Muscle layer of colon (tissue), 2 donors: ENCODE data around the gene EDRF1.

ENCODE experiments used
- H3K27ac ChIP-seq: one replicate; pipeline ENCODE4 v1.7.0; 2013; ENCODE audit warnings: low read depth, mild to moderate bottlenecking, low read length, moderate library complexity
- H3K27me3 ChIP-seq, 2 donors: one replicate each; pipeline ENCODE4 v1.7.0; 2013; ENCODE audit warnings: low read length in 2 of 2, mild to moderate bottlenecking in 2 of 2; ENCODE audit not compliant: insufficient read depth in 2 of 2, control insufficient read depth in 1 of 2
- H3K36me3 ChIP-seq: one replicate; pipeline ENCODE4 v1.7.0; 2013; ENCODE audit warnings: mild to moderate bottlenecking, low read length; ENCODE audit not compliant: insufficient read depth
- H3K4me1 ChIP-seq: one replicate; pipeline ENCODE4 v1.7.0; 2013; ENCODE audit warnings: mild to moderate bottlenecking, low read length; ENCODE audit not compliant: insufficient read depth
- H3K4me3 ChIP-seq, 2 donors: one replicate each; pipeline ENCODE4 v1.7.0; 2013; ENCODE audit warnings: low read length in 2 of 2, low read depth in 1 of 2, mild to moderate bottlenecking in 1 of 2, moderate library complexity in 1 of 2
- H3K9ac ChIP-seq: one replicate; pipeline ENCODE4 v1.7.0; 2013; ENCODE audit warnings: low read length
- H3K9me3 ChIP-seq: one replicate; pipeline ENCODE4 v1.7.0; 2013; ENCODE audit warnings: mild to moderate bottlenecking, low read length
- donor health status: abdominal sarcoma.
- donor health status: Adenocarcinoma of cecum.

Gene EDRF1

GRCh38 chr10:125779403-125780327, 60.2 kb downstream of the EDRF1 start:
- Histone ChIP-seq H3K4me1 (no peaks in the 10 kb centered on the region), H3K4me3 (no peak overlapping the region), H3K36me3 (no peaks in the 10 kb centered on the region), H3K27ac (no peak overlapping the region), H3K9ac (no peak overlapping the region), H3K9me3 (no peaks in the 10 kb centered on the region), H3K27me3 (no peaks in the 10 kb centered on the region)

GRCh38 chr10:125781374-125781773, 61.9 kb downstream of the EDRF1 start:
- Histone ChIP-seq H3K36me3 (no peaks in the 10 kb centered on the region), H3K27ac (no peak overlapping the region), H3K9ac (no peak overlapping the region), H3K27me3 (no peaks in the 10 kb centered on the region), H3K4me3 (no peak overlapping the region), H3K9me3 (no peaks in the 10 kb centered on the region), H3K4me1 (no peaks in the 10 kb centered on the region)

GRCh38 chr10:125782054-125782453, 62.5 kb downstream of the EDRF1 start:
- Histone ChIP-seq H3K9ac (no peak overlapping the region), H3K27ac (no peak overlapping the region), H3K9me3 (no peaks in the 10 kb centered on the region), H3K4me1 (no peaks in the 10 kb centered on the region), H3K4me3 (no peak overlapping the region), H3K36me3 (no peaks in the 10 kb centered on the region), H3K27me3 (no peaks in the 10 kb centered on the region)

GRCh38 chr10:125782616-125783015, 63.1 kb downstream of the EDRF1 start:
- Histone ChIP-seq H3K27ac (no peak overlapping the region), H3K36me3 (no peaks in the 10 kb centered on the region), H3K4me3 (no peak overlapping the region)

GRCh38 chr10:125783408-125783807, 63.9 kb downstream of the EDRF1 start:
- H3K27me3 ChIP-seq: no peaks in the 10 kb centered on the region
- no peak overlapping the region for H3K4me3 ChIP-seq
- H3K4me1 ChIP-seq: no peaks in the 10 kb centered on the region
- H3K36me3 ChIP-seq: peaks cover 5% of the 10 kb centered on the region
- H3K9ac ChIP-seq: no peak overlapping the region
- H3K27ac ChIP-seq: no peak overlapping the region
- no peaks in the 10 kb centered on the region for H3K9me3 ChIP-seq

More at GRCh38 chr10:125782616-125783015, 63.1 kb downstream of the EDRF1 start:
- no peaks in the 10 kb centered on the region for H3K9me3 ChIP-seq
- no peaks in the 10 kb centered on the region for H3K27me3 ChIP-seq
- no peaks in the 10 kb centered on the region for H3K4me1 ChIP-seq
- no peak overlapping the region for H3K9ac ChIP-seq

- peaks cover 5% of the 10 kb centered on the region for H3K36me3 ChIP-seq
- H3K9me3 ChIP-seq: no peaks in the 10 kb centered on the region
- H3K4me1 ChIP-seq: no peaks in the 10 kb centered on the region
- H3K9ac ChIP-seq: no peak overlapping the region
- no peak overlapping the region for H3K27ac ChIP-seq
- H3K4me3 ChIP-seq: no peak overlapping the region
- H3K27me3 ChIP-seq: no peaks in the 10 kb centered on the region
These were observed 64.4 kb downstream of the EDRF1 start for GRCh38 chr10:125783957-125784356.

- Histone ChIP-seq H3K4me3 (no peak overlapping the region), H3K27me3 (no peaks in the 10 kb centered on the region), H3K9me3 (no peaks in the 10 kb centered on the region), H3K27ac (no peak overlapping the region), H3K4me1 (no peaks in the 10 kb centered on the region), H3K9ac (no peak overlapping the region), H3K36me3 (peaks cover 5% of the 10 kb centered on the region)
These were observed 66.3 kb downstream of the EDRF1 start for GRCh38 chr10:125785791-125786190.

GRCh38 chr10:125788156-125789034, 68.9 kb downstream of the EDRF1 start:
- no peaks in the 10 kb centered on the region for H3K9me3 ChIP-seq
- H3K9ac ChIP-seq: no peak overlapping the region
- no peaks in the 10 kb centered on the region for H3K4me1 ChIP-seq
- H3K36me3 ChIP-seq: peaks cover 15% of the 10 kb centered on the region
- no peak overlapping the region for H3K27ac ChIP-seq
- H3K4me3 ChIP-seq: no peak overlapping the region
- H3K27me3 ChIP-seq: no peaks in the 10 kb centered on the region

- Histone ChIP-seq H3K27ac (no peak overlapping the region), H3K9ac (no peak overlapping the region), H3K36me3 (peaks cover 45% of the 10 kb centered on the region), H3K27me3 (no peaks in the 10 kb centered on the region), H3K4me3 (no peak overlapping the region), H3K9me3 (no peaks in the 10 kb centered on the region), H3K4me1 (no peaks in the 10 kb centered on the region)
These were observed 73.1 kb downstream of the EDRF1 start for GRCh38 chr10:125792342-125793300.

- Histone ChIP-seq H3K4me1 (no peaks in the 10 kb centered on the region), H3K4me3 (no peak overlapping the region), H3K27ac (no peak overlapping the region), H3K27me3 (no peaks in the 10 kb centered on the region), H3K9ac (no peak overlapping the region), H3K9me3 (no peaks in the 10 kb centered on the region), H3K36me3 (peaks cover 45% of the 10 kb centered on the region)
These were observed 75.6 kb downstream of the EDRF1 start for GRCh38 chr10:125795128-125795527.
